Aorta (tissue), 5 donors: ENCODE results near the gene PARP2. TPM values are rescaled to one million over a fixed set of nuclear protein-coding genes. Genes with fewer than 3 reads are reported as not detected.

Source experiments
- ATAC-seq: fragments of 200-7000 bp; cut with Tn5 transposase; one replicate; pipeline ENCODE4 v1.9.1; 2022; ENCODE audit warnings: moderate library complexity; ENCODE audit not compliant: low FRiP score
- DNase-seq, 2 donors: peaks; one replicate each; pipeline ENCODE4 v3.0.0-alpha.2; 2020
- H3K27ac ChIP-seq, 2 donors: one replicate each; pipeline ENCODE4 v1.5.1; 2013; ENCODE audit warnings: low read length in 2 of 2, mild to moderate bottlenecking in 2 of 2, moderate library complexity in 2 of 2, control low read depth in 1 of 2, inconsistent platforms in 1 of 2, low read depth in 1 of 2
- H3K27me3 ChIP-seq, 2 donors: one replicate each; pipeline ENCODE4 v1.6.1; 2013; ENCODE audit warnings: control low read depth in 1 of 2, low read length in 1 of 2, mild to moderate bottlenecking in 1 of 2, moderate library complexity in 1 of 2; ENCODE audit not compliant: insufficient read depth in 2 of 2, control insufficient read depth in 1 of 2
- H3K36me3 ChIP-seq, 2 donors: one replicate each; pipeline ENCODE4 v1.6.1; 2013; ENCODE audit warnings: control low read depth in 1 of 2, low read length in 1 of 2, mild to moderate bottlenecking in 1 of 2; ENCODE audit not compliant: insufficient read depth in 2 of 2, control insufficient read depth in 1 of 2
- H3K4me1 ChIP-seq, 2 donors: one replicate each; pipeline ENCODE4 v1.6.1; 2013; ENCODE audit warnings: low read length in 2 of 2, control low read depth in 1 of 2, mild to moderate bottlenecking in 1 of 2, moderate library complexity in 1 of 2; ENCODE audit not compliant: insufficient read depth in 2 of 2, control insufficient read depth in 1 of 2
- H3K4me3 ChIP-seq, 2 donors: one replicate each; pipeline ENCODE4 v1.5.1; 2013; ENCODE audit warnings: low read length in 2 of 2, control low read depth in 1 of 2, mild to moderate bottlenecking in 1 of 2
- H3K9me3 ChIP-seq: one replicate; pipeline ENCODE4 v1.6.1; 2013; ENCODE audit warnings: mild to moderate bottlenecking, low read length; ENCODE audit not compliant: control insufficient read depth
- WGBS, 2 donors: extraction: QIAGEN DNeasy Blood & Tissue Kit; methylation state at CpG; one replicate each; pipeline ENCODE4 v1.1.7; 2013; 5-methylcytosine and 5-hydroxymethylcytosine counted together
- intact Hi-C, 2 donors: fragments of 100-400 bp; cut with DNase I; formaldehyde crosslinking; loops; one replicate each; pipeline versions ENCODE4 v1.14.2 to v1.15.0; 2022
- polyA plus RNA-seq, 2 donors: library from polyadenylated mRNA; stranded (reverse); fragments of 200-250 nt; gene quantifications; one replicate each; pipeline ENCODE4 v1.2.3, GENCODE V29; 2013
- total RNA-seq, 2 donors: library from RNA; stranded (reverse); fragmentation: NEBNext Ultra II Directional; extraction: Animal tissue kit (Norgen Biotek cat#: 25700); gene quantifications; one replicate each; pipeline ENCODE4 v1.2.1, GENCODE V29; 2021
- donor health status: healthy with polysubstance abuse.
- donor health status: Bipolar disorder and iron deficiency.
- donor health status: DM: no; HTN: no; CAD: no.
- donor health status: DM: no; HTN: no; CAD: no.
- donor health status: DM: yes; HTN: yes; CAD: no.

PARP2 gene
- total and polyA plus RNA-seq, 4 donors = 13.4 to 21.4 (median 16.4) TPM

DNA sequence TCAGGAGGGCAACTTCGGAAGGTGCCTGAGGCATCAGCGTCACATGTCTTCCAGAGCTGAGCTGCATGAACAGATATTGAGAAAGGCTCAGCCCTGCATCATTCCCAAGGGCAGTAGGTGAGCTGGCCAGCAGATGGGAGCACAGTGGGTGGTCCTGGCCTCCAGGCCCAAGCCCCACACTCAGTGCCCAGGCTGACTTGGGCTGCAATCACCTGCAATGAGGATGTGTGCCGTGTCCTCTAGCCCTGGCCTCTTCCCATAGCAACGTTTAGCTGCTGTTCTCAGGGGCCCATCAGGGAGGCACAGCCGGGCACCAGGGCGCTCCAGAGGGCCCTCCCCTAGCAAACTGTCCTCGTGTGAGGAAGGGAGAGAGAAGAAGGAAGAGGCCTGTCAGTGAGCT lies 37.9 kb downstream of the PARP2 start:
- ATAC-seq = no peak
- intact Hi-C loops = no loop called here
- WGBS, 2 donors = 82 to 83% methylated on average over 7 of the region's 7 CpGs
- Histone ChIP-seq H3K27ac (no peak overlapping the region), H3K4me1 (no peaks in the 10 kb centered on the region), H3K4me3 (no peak overlapping the region), H3K9me3 (no peaks in the 10 kb centered on the region), H3K27me3 (no peaks in the 10 kb centered on the region), H3K36me3 (peaks cover 11 to 30% of the 10 kb centered on the region in 2 donors)
- DNase-seq = no peak

DNA sequence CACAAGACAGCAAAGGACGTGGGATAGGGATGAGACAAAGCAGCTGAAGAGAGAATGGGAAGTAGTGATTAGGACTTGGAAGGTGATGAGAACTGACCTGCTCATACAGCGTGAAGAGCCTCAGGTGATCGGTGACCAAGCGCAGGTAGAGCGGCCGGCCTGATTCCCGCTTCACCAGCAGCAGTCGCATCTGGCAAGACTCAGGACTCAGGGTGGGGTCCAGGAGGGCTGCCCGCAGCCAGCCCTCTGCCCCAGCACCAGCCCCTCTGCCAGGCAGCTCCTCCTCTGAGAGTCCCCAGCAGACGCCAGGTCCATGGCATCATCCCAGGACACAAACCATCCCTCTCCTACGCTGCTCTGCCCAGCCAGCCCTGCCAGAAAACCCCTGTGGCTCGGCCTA lies 39.1 kb downstream of the PARP2 start:
- intact Hi-C loops = no loop called here
- Histone ChIP-seq H3K36me3 (peaks cover 11 to 31% of the 10 kb centered on the region in 2 donors), H3K4me1 (no peaks in the 10 kb centered on the region), H3K9me3 (no peaks in the 10 kb centered on the region), H3K27ac (no peak overlapping the region), H3K4me3 (no peak overlapping the region), H3K27me3 (no peaks in the 10 kb centered on the region)
- ATAC-seq (no peak), DNase-seq (no peak)
- 93% methylated on average over 11 to 12 of the region's 12 CpGs for WGBS, 2 donors

DNA sequence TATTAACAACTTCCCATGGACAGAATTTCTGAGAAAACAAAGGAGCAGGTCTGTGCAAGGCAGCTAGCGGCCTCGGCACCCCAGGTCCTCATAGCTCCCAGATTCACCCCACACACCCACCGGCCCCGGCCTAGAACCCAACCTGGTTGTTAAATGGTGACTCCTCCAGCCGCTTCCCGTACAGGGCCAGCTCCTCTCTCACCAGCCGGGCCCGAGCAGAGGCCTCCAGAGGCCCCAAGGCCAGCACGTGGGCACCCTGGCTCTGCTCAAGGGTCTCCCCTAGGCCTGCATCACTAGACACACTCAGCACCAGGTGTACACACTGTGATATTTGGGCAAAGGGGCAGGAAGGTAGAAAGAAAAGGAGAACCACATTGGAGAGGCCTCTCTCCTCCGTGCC lies 39.6 kb downstream of the PARP2 start:
- ATAC-seq (no peak), DNase-seq (no peak)
- H3K27me3 ChIP-seq = no peaks in the 10 kb centered on the region
- intact Hi-C loops = no loop called here
- no peaks in the 10 kb centered on the region for H3K4me1 ChIP-seq
- no peaks in the 10 kb centered on the region for H3K9me3 ChIP-seq
- peaks cover 12 to 34% of the 10 kb centered on the region in 2 donors for H3K36me3 ChIP-seq
- no peak overlapping the region for H3K27ac ChIP-seq
- 92 to 94% methylated on average over 10 of the region's 10 CpGs for WGBS, 2 donors
- no peak overlapping the region for H3K4me3 ChIP-seq

DNA sequence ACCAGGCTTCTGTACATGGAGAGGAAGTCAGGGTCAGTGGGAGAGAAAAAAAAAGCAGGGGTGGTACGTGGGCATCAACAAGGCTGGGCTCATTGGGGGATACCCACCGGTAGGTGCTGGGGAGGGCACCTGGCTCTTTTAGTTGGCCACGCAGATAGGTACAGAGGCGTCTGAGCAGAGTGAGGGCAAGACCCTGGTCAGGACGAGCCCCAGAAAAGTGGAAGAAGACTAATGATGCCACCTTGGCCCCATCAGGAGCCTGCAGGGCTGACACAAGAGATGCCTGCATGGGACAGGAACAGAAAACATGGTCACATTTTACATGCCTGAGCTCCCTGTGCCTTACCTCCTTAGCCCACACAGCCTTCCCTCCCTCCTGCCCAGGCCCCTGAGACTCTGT lies 40.2 kb downstream of the PARP2 start:
- DNase-seq (no peak), ATAC-seq (no peak)
- intact Hi-C loops = no loop called here
- Histone ChIP-seq H3K27ac (no peak overlapping the region), H3K4me1 (no peaks in the 10 kb centered on the region), H3K36me3 (peaks cover 18 to 31% of the 10 kb centered on the region in 2 donors), H3K27me3 (no peaks in the 10 kb centered on the region), H3K9me3 (no peaks in the 10 kb centered on the region), H3K4me3 (no peak overlapping the region)
- WGBS, 2 donors = 87 to 91% methylated on average over 5 of the region's 5 CpGs

GRCh38 chr14:20384321-20384720 lies 40.9 kb downstream of the PARP2 start:
- peaks cover 20 to 33% of the 10 kb centered on the region in 2 donors for H3K36me3 ChIP-seq
- no peak overlapping the region for H3K27ac ChIP-seq
- ATAC-seq (no peak), DNase-seq (no peak)
- H3K27me3 ChIP-seq = no peaks in the 10 kb centered on the region
- intact Hi-C loops = no loop called here
- no peaks in the 10 kb centered on the region for H3K4me1 ChIP-seq
- H3K9me3 ChIP-seq = no peaks in the 10 kb centered on the region
- 88 to 96% methylated on average over 7 of the region's 7 CpGs for WGBS, 2 donors
- H3K4me3 ChIP-seq = no peak overlapping the region

GRCh38 chr14:20384886-20385285 lies 41.5 kb downstream of the PARP2 start:
- intact Hi-C loops = no loop called here
- no peak overlapping the region for H3K27ac ChIP-seq
- no peak overlapping the region for H3K4me3 ChIP-seq
- H3K36me3 ChIP-seq = peaks cover 23 to 34% of the 10 kb centered on the region in 2 donors
- DNase-seq (no peak), ATAC-seq (no peak)
- 90 to 93% methylated on average over 5 of the region's 5 CpGs for WGBS, 2 donors
- H3K4me1 ChIP-seq = no peaks in the 10 kb centered on the region
- no peaks in the 10 kb centered on the region for H3K27me3 ChIP-seq
- no peaks in the 10 kb centered on the region for H3K9me3 ChIP-seq

- intact Hi-C loops = no loop called here
- no peak for DNase-seq
- Histone ChIP-seq H3K36me3 (peaks cover 23 to 33% of the 10 kb centered on the region in 2 donors), H3K4me1 (no peaks in the 10 kb centered on the region), H3K27ac (no peak overlapping the region), H3K27me3 (no peaks in the 10 kb centered on the region), H3K4me3 (no peak overlapping the region), H3K9me3 (no peaks in the 10 kb centered on the region)
- peak; percentile 9 for ATAC-seq
- 96 to 97% methylated on average over 17 of the region's 17 CpGs for WGBS, 2 donors
These were observed 42.9 kb downstream of the PARP2 start for GRCh38 chr14:20386276-20386855.

- DNase-seq = no peak
- intact Hi-C loops = no loop called here
- 90 to 92% methylated on average over 6 of the region's 6 CpGs for WGBS, 2 donors
- no peaks in the 10 kb centered on the region for H3K4me1 ChIP-seq
- ATAC-seq = no peak
- H3K36me3 ChIP-seq = peaks cover 26 to 32% of the 10 kb centered on the region in 2 donors
- no peak overlapping the region for H3K4me3 ChIP-seq
- H3K27me3 ChIP-seq = no peaks in the 10 kb centered on the region
- H3K27ac ChIP-seq = no peak overlapping the region
- no peaks in the 10 kb centered on the region for H3K9me3 ChIP-seq
These were observed 44.1 kb downstream of the PARP2 start for GRCh38 chr14:20387576-20387975.

GRCh38 chr14:20388159-20388558 lies 44.7 kb downstream of the PARP2 start:
- no peak overlapping the region for H3K27ac ChIP-seq
- no peaks in the 10 kb centered on the region for H3K9me3 ChIP-seq
- no peaks in the 10 kb centered on the region for H3K27me3 ChIP-seq
- DNase-seq (no peak), ATAC-seq (no peak)
- WGBS, 2 donors = 53 to 54% methylated on average over 4 of the region's 4 CpGs
- H3K4me3 ChIP-seq = no peak overlapping the region
- intact Hi-C loops = no loop called here
- no peaks in the 10 kb centered on the region for H3K4me1 ChIP-seq
- H3K36me3 ChIP-seq = peaks cover 26 to 32% of the 10 kb centered on the region in 2 donors
